Measurements from ENCODE around the gene PIH1D2. TPM values are rescaled to one million over a fixed set of nuclear protein-coding genes. Genes with fewer than 3 reads are reported as not detected.

PIH1D2 gene
- total and polyA plus RNA-seq, 2 donors (not counting 3 experiments of a cell fraction or from before 2014, with no cell fraction given) = 0.51 to 1.3 TPM

GRCh38 chr11:112086422-112087191 is 12.8 kb upstream of the PIH1D2 start, which contains the start of the genes SDHD and TIMM8B:
SDHD (plus strand) TSS chr11:112086873; CDS start chr11:112086908, 35 bp downstream.
TIMM8B (minus strand) TSS chr11:112086756; CDS start chr11:112086723, 33 bp downstream.
- peak within 1 kb of the TSS; percentile 54 for H3K27ac ChIP-seq (ENCODE audit: insufficient read depth, low read depth, low read length)
- no peaks in the 10 kb centered on the region for H4K20me1 ChIP-seq (replicated peaks; ENCODE audit: control insufficient read depth, extremely low read depth, insufficient read depth, low read length)
- POLR2A ChIA-PET = no interaction called here
- TF ChIP-seq CTCF (IDR thresholded peaks at IDR 0.05; ENCODE audit: extremely low read depth in 1 of 2, insufficient read depth in 1 of 2, low read depth in 1 of 2, low read length in 2 of 2) = peak; percentile 17 to 62
- TF ChIP-seq FOS (IDR thresholded peaks at IDR 0.05; ENCODE audit: borderline replicate concordance, insufficient read depth, low read length) = no peak
- peak; percentile 90 for TF ChIP-seq POLR2AphosphoS5 (IDR thresholded peaks at IDR 0.05; ENCODE audit: insufficient read depth, low read depth, low read length)
- TF ChIP-seq, protein P1, sequence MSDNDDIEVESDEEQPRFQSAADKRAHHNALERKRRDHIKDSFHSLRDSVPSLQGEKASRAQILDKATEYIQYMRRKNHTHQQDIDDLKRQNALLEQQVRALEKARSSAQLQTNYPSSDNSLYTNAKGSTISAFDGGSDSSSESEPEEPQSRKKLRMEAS (IDR thresholded peaks at IDR 0.05; ENCODE audit: insufficient read depth, insufficient read length) = no peak
- TF ChIP-seq JUN (IDR thresholded peaks at IDR 0.05; ENCODE audit: borderline replicate concordance, insufficient read depth, insufficient read length, low read depth) = peak; percentile 10
- peak; percentile 52 for TF ChIP-seq POLR2A (IDR thresholded peaks at IDR 0.05; ENCODE audit: low read depth, low read length)
- no peak for TF ChIP-seq MYC (IDR thresholded peaks at IDR 0.05; ENCODE audit: low read depth, low read length)
- no peak for TF ChIP-seq EZH2 (IDR thresholded peaks at IDR 0.05; ENCODE audit: borderline replicate concordance, low read depth, low read length, severe bottlenecking)
- TF ChIP-seq GATA2 (IDR thresholded peaks at IDR 0.05; ENCODE audit: insufficient read depth, insufficient read length, low read depth, low read length) = no peak
- intact Hi-C loops (cut with micrococcal nuclease) (loop anchor here (1.0 to 10.0 kb wide), 8 partner anchors 12 to 482 kb away; partner anchors contain the start of genes BCO2, CFAP68, FDXACB1 and NKAPD1), dilution Hi-C loops (cut with MboI; ENCODE audit: extremely low pct_ligation_motif_present, low sequenced_read_pairs) (no loop called here)
- peaks cover 39% of the 10 kb centered on the region for H3K79me2 ChIP-seq (ENCODE audit: control insufficient read depth, insufficient read depth, low read length)
- H3K9me3 ChIP-seq (replicated peaks; ENCODE audit: control insufficient read depth, insufficient read depth, low read length) = no peaks in the 10 kb centered on the region
- FAIRE-seq (peak; percentile 95), DNase-seq (ENCODE audit: low read depth, low spot score) (peak; percentile 98)
- H3K4me2 ChIP-seq (ENCODE audit: insufficient read depth, low read length) = peak within 1 kb of the TSS; percentile 90
- no peaks in the 10 kb centered on the region for H3K9me1 ChIP-seq (replicated peaks; ENCODE audit: control insufficient read depth, extremely low read depth, insufficient read depth, low read length)
- H3K9ac ChIP-seq (replicated peaks; ENCODE audit: extremely low read depth, insufficient read depth, low read length) = peak within 1 kb of the TSS; percentile 85
- BruUV-seq (replicated peaks) = no TSS peak
- H3K4me1 ChIP-seq (ENCODE audit: control insufficient read depth, extremely low read depth, insufficient read depth, low read length) = peaks cover 13% of the 10 kb centered on the region
- peak within 1 kb of the TSS; percentile 54 to 90 (median 86) for H3K4me3 ChIP-seq (replicated peaks in 1 of 3; ENCODE audit: insufficient read depth in 1 of 3, low read depth in 1 of 3, low read length in 3 of 3)
- H2AFZ ChIP-seq (ENCODE audit: low read depth, low read length) = peak within 1 kb of the TSS; percentile 61
- CTCF ChIA-PET = interaction anchor here (1.0 to 1.9 kb wide), 4 partner anchors 27 to 216 kb away, joined by 3 to 9 read pairs (median 8); partner anchors contain the start of gene BCO2
- no peaks in the 10 kb centered on the region for H3K27me3 ChIP-seq (ENCODE audit: control insufficient read depth in 2 of 2, insufficient read depth in 2 of 2, low read length in 2 of 2)
- H3K36me3 ChIP-seq (ENCODE audit: control insufficient read depth in 2 of 2, extremely low read depth in 1 of 2, insufficient read depth in 2 of 2, low read length in 2 of 2) = peaks cover 15 to 19% of the 10 kb centered on the region in 2 experiments

Measured in endothelial cell of umbilical vein (primary cell).